ENCODE measurements around the gene TNIK. TPM values are rescaled to one million over a fixed set of nuclear protein-coding genes. Genes with fewer than 3 reads are reported as not detected.
"Not testable (repeated sequence)": the region's sequence is repeated elsewhere in the genome, so short reads cannot be mapped to it uniquely, and the experiment has no call there.

The TNIK gene
- total and polyA plus RNA-seq, 12 donors, result 9.3 to 51.9 (median 35.1) TPM

DNA sequence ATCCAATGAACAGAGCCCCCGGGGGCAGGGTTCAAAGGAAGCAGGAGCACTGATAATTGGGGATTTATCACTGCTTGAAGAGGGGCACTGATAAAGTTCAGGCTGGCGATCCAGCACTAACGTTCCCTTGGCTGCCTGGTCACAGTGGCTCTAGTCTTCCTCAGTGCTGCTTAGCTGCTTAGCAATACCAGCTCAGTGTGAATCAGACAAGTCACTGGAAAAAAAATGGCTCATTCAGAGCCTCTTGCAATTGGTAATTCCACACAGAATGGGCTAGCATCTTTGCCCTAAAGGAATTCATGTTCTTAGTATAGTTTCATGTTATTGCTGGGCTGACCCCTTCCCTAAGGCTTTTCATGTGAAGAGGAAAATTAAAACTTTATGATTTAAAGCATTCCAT, 338.0 kb downstream of the TNIK start:
- ATAC-seq, result no peak
- Histone ChIP-seq H3K27me3 (no peaks in the 10 kb centered on the region), H3K4me1 (peaks cover 0 to 5% (median 0%) of the 10 kb centered on the region in 9 donors), H3K36me3 (peaks cover 0 to 60% (median 10%) of the 10 kb centered on the region in 9 donors), H3K9me3 (no peaks in the 10 kb centered on the region), H3K27ac (no peak overlapping the region), H3K4me3 (no peak overlapping the region)
- TF ChIP-seq, protein P1, sequence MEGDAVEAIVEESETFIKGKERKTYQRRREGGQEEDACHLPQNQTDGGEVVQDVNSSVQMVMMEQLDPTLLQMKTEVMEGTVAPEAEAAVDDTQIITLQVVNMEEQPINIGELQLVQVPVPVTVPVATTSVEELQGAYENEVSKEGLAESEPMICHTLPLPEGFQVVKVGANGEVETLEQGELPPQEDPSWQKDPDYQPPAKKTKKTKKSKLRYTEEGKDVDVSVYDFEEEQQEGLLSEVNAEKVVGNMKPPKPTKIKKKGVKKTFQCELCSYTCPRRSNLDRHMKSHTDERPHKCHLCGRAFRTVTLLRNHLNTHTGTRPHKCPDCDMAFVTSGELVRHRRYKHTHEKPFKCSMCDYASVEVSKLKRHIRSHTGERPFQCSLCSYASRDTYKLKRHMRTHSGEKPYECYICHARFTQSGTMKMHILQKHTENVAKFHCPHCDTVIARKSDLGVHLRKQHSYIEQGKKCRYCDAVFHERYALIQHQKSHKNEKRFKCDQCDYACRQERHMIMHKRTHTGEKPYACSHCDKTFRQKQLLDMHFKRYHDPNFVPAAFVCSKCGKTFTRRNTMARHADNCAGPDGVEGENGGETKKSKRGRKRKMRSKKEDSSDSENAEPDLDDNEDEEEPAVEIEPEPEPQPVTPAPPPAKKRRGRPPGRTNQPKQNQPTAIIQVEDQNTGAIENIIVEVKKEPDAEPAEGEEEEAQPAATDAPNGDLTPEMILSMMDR (IDR thresholded peaks at IDR 0.05), result no peak
- 10 to 32% methylated on average over 3 of the region's 3 CpGs for WGBS, 2 donors
- intact Hi-C loops (cut with DNase I), result no loop called here
- no peak for DNase-seq

DNA sequence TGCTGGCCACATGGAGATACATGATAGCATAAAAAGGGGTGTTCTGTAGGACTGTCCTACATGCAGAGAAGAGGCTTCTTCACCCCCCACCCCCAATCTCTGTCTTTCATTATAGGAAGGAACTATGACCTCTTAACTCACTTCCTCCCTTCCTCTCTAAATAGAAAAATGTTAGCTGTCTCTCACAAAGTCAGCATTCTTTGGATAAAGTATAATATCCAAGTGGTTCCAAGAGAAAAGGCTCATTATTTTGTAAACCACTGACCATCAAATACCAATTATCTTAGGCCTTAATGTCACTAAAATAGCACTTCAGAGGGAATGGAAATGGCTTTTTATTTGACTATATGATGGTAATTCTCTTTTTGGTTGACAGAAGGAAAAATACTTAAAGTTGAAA, 338.4 kb downstream of the TNIK start:
- ATAC-seq (no peak), DNase-seq (no peak)
- no peak overlapping the region for H3K4me3 ChIP-seq
- no peaks in the 10 kb centered on the region for H3K9me3 ChIP-seq
- intact Hi-C loops (cut with DNase I), result no loop called here
- H3K27me3 ChIP-seq, result no peaks in the 10 kb centered on the region
- peaks cover 0 to 9% (median 3%) of the 10 kb centered on the region in 9 donors for H3K4me1 ChIP-seq
- H3K36me3 ChIP-seq, result peaks cover 0 to 58% (median 10%) of the 10 kb centered on the region in 9 donors
- no peak overlapping the region for H3K27ac ChIP-seq
- TF ChIP-seq, protein P1 (IDR thresholded peaks at IDR 0.05), result no peak

DNA sequence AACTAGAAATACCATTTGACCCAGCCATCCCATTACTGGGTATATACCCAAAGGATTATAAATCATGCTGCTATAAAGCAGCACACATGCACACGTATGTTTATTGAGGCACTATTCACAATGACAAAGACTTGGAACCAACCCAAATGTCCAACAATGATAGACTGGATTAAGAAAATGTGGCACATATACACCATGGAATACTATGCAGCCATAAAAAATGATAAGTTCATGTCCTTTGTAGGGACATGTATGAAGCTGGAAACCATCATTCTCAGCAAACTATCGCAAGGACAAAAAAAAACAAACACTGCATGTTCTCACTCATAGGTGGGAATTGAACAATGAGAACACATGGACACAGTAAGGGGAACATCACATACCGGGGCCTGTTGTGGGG, 340.8 kb downstream of the TNIK start:
- intact Hi-C loops (cut with DNase I); H3K27me3 ChIP-seq; H3K9me3 ChIP-seq; DNase-seq; H3K27ac ChIP-seq; H3K4me3 ChIP-seq; ATAC-seq: not testable (repeated sequence)
- Histone ChIP-seq H3K36me3 (peaks cover 0 to 36% (median 10%) of the 10 kb centered on the region in 9 donors), H3K4me1 (peaks cover 0 to 21% (median 11%) of the 10 kb centered on the region in 9 donors)
- WGBS, 2 donors, result 97 to 98% methylated on average over 3 of the region's 3 CpGs

DNA sequence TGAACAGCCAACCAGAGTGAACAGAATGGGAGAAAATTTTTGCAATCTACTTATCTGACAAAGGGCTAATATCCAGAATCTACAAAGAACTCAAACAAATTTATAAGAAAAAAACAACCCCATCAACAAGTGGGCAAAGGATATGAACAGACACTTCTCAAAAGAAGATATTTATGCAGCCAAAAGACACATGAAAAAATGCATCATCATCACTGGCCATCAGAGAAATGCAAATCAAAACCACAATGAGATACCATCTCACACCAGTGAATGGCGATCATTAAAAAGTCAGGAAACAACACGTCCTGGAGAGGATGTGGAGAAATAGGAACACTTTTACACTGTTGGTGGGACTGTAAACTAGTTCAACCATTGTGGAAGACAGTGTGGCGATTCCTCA, 341.2 kb downstream of the TNIK start:
- H3K9me3 ChIP-seq; ATAC-seq; H3K27ac ChIP-seq; intact Hi-C loops (cut with DNase I); DNase-seq; H3K27me3 ChIP-seq; H3K4me3 ChIP-seq: not testable (repeated sequence)
- 82 to 83% methylated on average over 2 to 3 of the region's 3 CpGs for WGBS, 2 donors
- peaks cover 0 to 35% (median 10%) of the 10 kb centered on the region in 9 donors for H3K36me3 ChIP-seq
- peaks cover 0 to 21% (median 11%) of the 10 kb centered on the region in 9 donors for H3K4me1 ChIP-seq

DNA sequence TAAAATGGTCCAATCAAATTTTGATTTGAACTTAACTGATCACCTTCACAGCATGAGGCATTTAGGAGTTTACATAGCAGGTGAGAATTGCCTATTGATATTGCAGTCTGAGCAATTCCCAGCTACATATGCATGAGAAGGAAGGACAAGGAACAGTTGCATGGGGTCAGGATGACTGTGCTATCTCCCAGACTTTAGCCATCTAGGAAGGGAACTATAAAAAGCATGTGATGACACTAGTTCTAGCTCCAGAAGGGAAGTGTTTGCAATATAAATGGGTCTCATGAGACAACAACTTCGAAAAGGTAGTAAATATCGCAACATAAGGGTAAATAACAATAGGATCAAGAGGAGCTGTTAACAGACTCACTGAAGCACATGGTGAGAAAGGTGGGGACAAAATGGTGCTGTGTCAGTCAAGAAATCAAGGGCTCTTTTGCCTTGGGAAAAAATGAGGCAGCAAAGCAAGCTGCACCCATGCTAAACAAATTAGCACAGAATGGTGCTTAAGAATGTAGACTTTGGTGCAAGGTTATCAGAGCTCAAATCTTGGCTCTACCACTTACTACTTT, 343.3 kb downstream of the TNIK start:
- no peak overlapping the region for H3K27ac ChIP-seq
- ATAC-seq, result no peak
- 73 to 80% methylated on average over 2 of the region's 2 CpGs for WGBS, 2 donors

More for the DNA sequence above, 343.3 kb downstream of the TNIK start:
- H3K9me3 ChIP-seq, result no peaks in the 10 kb centered on the region
- H3K27me3 ChIP-seq, result no peaks in the 10 kb centered on the region
- DNase-seq, result no peak
- intact Hi-C loops (cut with DNase I), result no loop called here
- TF ChIP-seq, protein P1 (IDR thresholded peaks at IDR 0.05), result no peak
- H3K4me1 ChIP-seq, result peaks cover 0 to 21% (median 11%) of the 10 kb centered on the region in 9 donors
- no peak overlapping the region for H3K4me3 ChIP-seq
- H3K36me3 ChIP-seq, result peaks cover 0 to 18% (median 0%) of the 10 kb centered on the region in 9 donors
